ENCODE measurements around the gene CMBL.

- TF ChIP-seq CTCF (IDR thresholded peaks at IDR 0.05) (no peak), POLR2A (IDR thresholded peaks at IDR 0.05) (no peak)
These were observed 22.2 kb upstream of the CMBL start for GRCh38 chr5:10329820-10330481.
